HG03045 (cell line): ENCODE data around the gene SPTLC3.

Experiments used
- ATAC-seq: cut with Tn5 transposase; IDR thresholded peaks from one replicate; pipeline ENCODE4 v1.9.1; 2021; ENCODE audit warnings: mild to moderate bottlenecking, moderate library complexity; ENCODE audit not compliant: unreplicated experiment

Gene SPTLC3

GRCh38 chr20:12984069-12984765 is 24.6 kb upstream of the SPTLC3 start:
- no peak for ATAC-seq

GRCh38 chr20:12984863-12985262 is 23.9 kb upstream of the SPTLC3 start:
- ATAC-seq: no peak

- no peak for ATAC-seq
These were observed 21.5 kb upstream of the SPTLC3 start for GRCh38 chr20:12987261-12987660.

- no peak for ATAC-seq
These were observed 19.1 kb upstream of the SPTLC3 start for GRCh38 chr20:12989586-12990115.

- no peak for ATAC-seq
These were observed 11.6 kb upstream of the SPTLC3 start for GRCh38 chr20:12997128-12997655.

- no peak for ATAC-seq
These were observed 10.7 kb upstream of the SPTLC3 start for GRCh38 chr20:12998046-12998445.

- no peak for ATAC-seq
These were observed 9.6 kb upstream of the SPTLC3 start for GRCh38 chr20:12999201-12999600.

GRCh38 chr20:13002251-13002650 is 6.5 kb upstream of the SPTLC3 start:
- no peak for ATAC-seq

- ATAC-seq: no peak
These were observed 1.9 kb upstream of the SPTLC3 start for GRCh38 chr20:13006825-13007224.

GRCh38 chr20:13007596-13007995 is 1.2 kb upstream of the SPTLC3 start:
- ATAC-seq: no peak

- ATAC-seq: peak; percentile 91
These were observed 1.1 kb downstream of the SPTLC3 start for GRCh38 chr20:13009682-13010406.

GRCh38 chr20:13012886-13013285 is 4.1 kb downstream of the SPTLC3 start:
- no peak for ATAC-seq

GRCh38 chr20:13013411-13013810 is 4.6 kb downstream of the SPTLC3 start:
- ATAC-seq: no peak

- ATAC-seq: no peak
These were observed 8.5 kb downstream of the SPTLC3 start for GRCh38 chr20:13017235-13017634.

- ATAC-seq: no peak
These were observed 9.2 kb downstream of the SPTLC3 start for GRCh38 chr20:13017883-13018535.

GRCh38 chr20:13021205-13021970 is 12.6 kb downstream of the SPTLC3 start:
- no peak for ATAC-seq

- ATAC-seq: no peak
These were observed 13.8 kb downstream of the SPTLC3 start for GRCh38 chr20:13022401-13023155.

- ATAC-seq: no peak
These were observed 15.8 kb downstream of the SPTLC3 start for GRCh38 chr20:13024596-13024995.

- no peak for ATAC-seq
These were observed 16.4 kb downstream of the SPTLC3 start for GRCh38 chr20:13025181-13025580.

GRCh38 chr20:13028001-13028400 is 19.2 kb downstream of the SPTLC3 start:
- ATAC-seq: no peak
